BLaER1 treated with 17β-estradiol and CSF1 and Interleukin-3, amounts not matched to agents 10 nM and 100 nM (cell line): Measurements from ENCODE around the gene SUPT3H.

Experiments used
- H3K27ac ChIP-seq, 11 experiments: shearing (Covaris generic); formaldehyde crosslinking; 2 replicates each; pipeline ENCODE4 v1.8.1; 2022
- H3K27me3 ChIP-seq, 11 experiments: shearing (Covaris generic); formaldehyde crosslinking; 2 replicates each; pipeline ENCODE4 v1.8.1; 2022
- H3K36me3 ChIP-seq, 11 experiments: shearing (Covaris generic); formaldehyde crosslinking; 2 replicates each; pipeline ENCODE4 v1.8.1; 2022
- H3K4me1 ChIP-seq, 10 experiments: shearing (Covaris generic); formaldehyde crosslinking; 2 replicates each; pipeline ENCODE4 v1.8.1; 2022
- H3K4me2 ChIP-seq, 11 experiments: shearing (Covaris generic); formaldehyde crosslinking; 2 replicates each; pipeline ENCODE4 v1.8.1; 2022
- H3K4me3 ChIP-seq, 10 experiments: shearing (Covaris generic); formaldehyde crosslinking; 2 replicates each; pipeline ENCODE4 v1.8.1; 2022
- H3K9ac ChIP-seq, 11 experiments: shearing (Covaris generic); formaldehyde crosslinking; 2 replicates each; pipeline ENCODE4 v1.8.1; 2022
- H3K9me3 ChIP-seq, 11 experiments: shearing (Covaris generic); formaldehyde crosslinking; replicated peaks in 1 of 11; 2 replicates each; pipeline ENCODE4 v1.8.1; 2022
- H4K20me1 ChIP-seq, 11 experiments: shearing (Covaris generic); formaldehyde crosslinking; 2 replicates each; pipeline ENCODE4 v1.8.1; 2022
- Cebpa-rat ChIP-seq, 11 experiments: shearing (Covaris generic); IDR thresholded peaks; 2 replicates each; pipeline ENCODE4 v1.8.1; 2022

Gene SUPT3H

GRCh38 chr6:45351667-45352066, 26.1 kb downstream of the SUPT3H start:
- Histone ChIP-seq H3K4me2 (no peak overlapping the region), H3K4me3 (no peak overlapping the region), H3K27me3 (no peaks in the 10 kb centered on the region), H3K9ac (no peak overlapping the region), H4K20me1 (no peaks in the 10 kb centered on the region), H3K27ac (no peak overlapping the region), H3K4me1 (peaks cover 0 to 5% (median 0%) of the 10 kb centered on the region in 10 experiments; a peak in 2 of 20 replicates), H3K36me3 (no peaks in the 10 kb centered on the region), H3K9me3 (no peaks in the 10 kb centered on the region)
- no peak for TF ChIP-seq Cebpa-rat (IDR thresholded peaks at IDR 0.05)

- no peaks in the 10 kb centered on the region for H3K27me3 ChIP-seq
- TF ChIP-seq Cebpa-rat (IDR thresholded peaks at IDR 0.05): no peak
- H3K27ac ChIP-seq: no peak overlapping the region
- no peaks in the 10 kb centered on the region for H3K36me3 ChIP-seq
- H3K4me3 ChIP-seq: no peak overlapping the region
- no peaks in the 10 kb centered on the region for H3K9me3 ChIP-seq
- H4K20me1 ChIP-seq: no peaks in the 10 kb centered on the region
- H3K9ac ChIP-seq: no peak overlapping the region
- H3K4me1 ChIP-seq: peaks cover 0 to 5% (median 0%) of the 10 kb centered on the region in 10 experiments; a peak in 2 of 20 replicates
- H3K4me2 ChIP-seq: no peak overlapping the region
Observed at GRCh38 chr6:45351076-45351475, 26.7 kb downstream of the SUPT3H start.

GRCh38 chr6:45350186-45350710, 27.5 kb downstream of the SUPT3H start:
- H3K9me3 ChIP-seq: no peaks in the 10 kb centered on the region
- H3K27me3 ChIP-seq: no peaks in the 10 kb centered on the region
- no peak overlapping the region for H3K4me3 ChIP-seq
- H3K9ac ChIP-seq: no peak overlapping the region
- no peak overlapping the region for H3K4me2 ChIP-seq
- peaks cover 0 to 5% (median 0%) of the 10 kb centered on the region in 10 experiments; a peak in 2 of 20 replicates for H3K4me1 ChIP-seq
- no peaks in the 10 kb centered on the region for H3K36me3 ChIP-seq
- H4K20me1 ChIP-seq: no peaks in the 10 kb centered on the region
- H3K27ac ChIP-seq: no peak overlapping the region
- TF ChIP-seq Cebpa-rat (IDR thresholded peaks at IDR 0.05): no peak

- no peaks in the 10 kb centered on the region for H3K27me3 ChIP-seq
- no peak overlapping the region for H3K4me2 ChIP-seq
- no peaks in the 10 kb centered on the region for H3K36me3 ChIP-seq
- H3K9ac ChIP-seq: no peak overlapping the region
- no peaks in the 10 kb centered on the region for H3K9me3 ChIP-seq
- no peak for TF ChIP-seq Cebpa-rat (IDR thresholded peaks at IDR 0.05)
- no peak overlapping the region for H3K27ac ChIP-seq
- H3K4me1 ChIP-seq: no peaks in the 10 kb centered on the region
- no peak overlapping the region for H3K4me3 ChIP-seq
- H4K20me1 ChIP-seq: no peaks in the 10 kb centered on the region
Observed at GRCh38 chr6:45344900-45345299, 32.8 kb downstream of the SUPT3H start.

GRCh38 chr6:45328523-45328922, 49.2 kb downstream of the SUPT3H start:
- no peak for TF ChIP-seq Cebpa-rat (IDR thresholded peaks at IDR 0.05)
- Histone ChIP-seq H3K27ac (no peak overlapping the region), H3K9ac (no peak overlapping the region), H3K9me3 (no peaks in the 10 kb centered on the region), H3K4me2 (no peak overlapping the region), H4K20me1 (no peaks in the 10 kb centered on the region), H3K4me3 (no peak overlapping the region), H3K27me3 (no peaks in the 10 kb centered on the region), H3K36me3 (no peaks in the 10 kb centered on the region), H3K4me1 (peaks cover 0 to 8% (median 2%) of the 10 kb centered on the region in 10 experiments; a peak in 6 of 20 replicates)

- no peak within 1 kb of the TSS for H3K27ac ChIP-seq
- H3K4me3 ChIP-seq: no peak within 1 kb of the TSS
Observed at GRCh38 chr6:45327956-45328522, 49.7 kb downstream of the SUPT3H start, which contains the start of gene RUNX2. RUNX2 (plus strand) TSS chr6:45328330; CDS start chr6:45328727, 397 bp downstream.

GRCh38 chr6:45326698-45327417, 50.9 kb downstream of the SUPT3H start:
- no peaks in the 10 kb centered on the region for H4K20me1 ChIP-seq
- no peak overlapping the region for H3K4me2 ChIP-seq
- TF ChIP-seq Cebpa-rat (IDR thresholded peaks at IDR 0.05): no peak
- no peaks in the 10 kb centered on the region for H3K36me3 ChIP-seq
- no peaks in the 10 kb centered on the region for H3K9me3 ChIP-seq
- no peaks in the 10 kb centered on the region for H3K27me3 ChIP-seq
- H3K27ac ChIP-seq: no peak overlapping the region
- peaks cover 0 to 10% (median 3%) of the 10 kb centered on the region in 10 experiments; a peak in 6 of 20 replicates for H3K4me1 ChIP-seq
- H3K9ac ChIP-seq: no peak overlapping the region
- H3K4me3 ChIP-seq: no peak overlapping the region

More at GRCh38 chr6:45327956-45328522, 49.7 kb downstream of the SUPT3H start, which contains the start of gene RUNX2:
- Histone ChIP-seq H3K4me2 (no peak within 1 kb of the TSS), H3K9me3 (no peaks in the 10 kb centered on the region), H3K9ac (no peak within 1 kb of the TSS), H4K20me1 (no peaks in the 10 kb centered on the region), H3K4me1 (peaks cover 0 to 10% (median 3%) of the 10 kb centered on the region in 10 experiments; a peak in 6 of 20 replicates), H3K36me3 (no peaks in the 10 kb centered on the region), H3K27me3 (no peaks in the 10 kb centered on the region)
- TF ChIP-seq Cebpa-rat (IDR thresholded peaks at IDR 0.05): no peak

- Histone ChIP-seq H3K9me3 (no peaks in the 10 kb centered on the region), H3K9ac (no peak overlapping the region), H4K20me1 (no peaks in the 10 kb centered on the region), H3K4me1 (peaks cover 0 to 10% (median 3%) of the 10 kb centered on the region in 10 experiments; a peak in 6 of 20 replicates), H3K4me3 (no peak overlapping the region), H3K36me3 (no peaks in the 10 kb centered on the region), H3K27me3 (no peaks in the 10 kb centered on the region), H3K4me2 (peak overlapping the region in 6 of 11 experiments; percentile 3 to 36 (median 29); a peak in 5 of 22 replicates), H3K27ac (no peak overlapping the region)
- TF ChIP-seq Cebpa-rat (IDR thresholded peaks at IDR 0.05): no peak
Observed at GRCh38 chr6:45323656-45324224, 54.0 kb downstream of the SUPT3H start.

GRCh38 chr6:45320349-45320748, 57.4 kb downstream of the SUPT3H start:
- H3K9ac ChIP-seq: no peak overlapping the region
- H4K20me1 ChIP-seq: no peaks in the 10 kb centered on the region
- H3K9me3 ChIP-seq: peaks cover 0 to 13% (median 4%) of the 10 kb centered on the region in 11 experiments; a peak in 5 of 22 replicates
- no peaks in the 10 kb centered on the region for H3K36me3 ChIP-seq
- no peak for TF ChIP-seq Cebpa-rat (IDR thresholded peaks at IDR 0.05)
- H3K4me1 ChIP-seq: peaks cover 0 to 10% (median 3%) of the 10 kb centered on the region in 10 experiments; a peak in 6 of 20 replicates
- H3K27ac ChIP-seq: no peak overlapping the region
- no peak overlapping the region for H3K4me3 ChIP-seq
- H3K4me2 ChIP-seq: no peak overlapping the region
- no peaks in the 10 kb centered on the region for H3K27me3 ChIP-seq
